Spleen (tissue), 11 donors: ENCODE measurements around the gene KHDRBS2. TPM values are rescaled to one million over a fixed set of nuclear protein-coding genes. Genes with fewer than 3 reads are reported as not detected.

ENCODE experiments used
- DNase-seq: peaks from one replicate; pipeline ENCODE4 v3.0.0-alpha.2; 2020
- H3K27ac ChIP-seq, 8 donors: fragments of 200-600 bp; sonication (generic) in 7 of 8; 1 replicate in 4 of 8; 2 replicates in 4 of 8; pipeline versions ENCODE4 v1.5.0 to v1.8.0; 2016 to 2021; ENCODE audit warnings: inconsistent platforms in 4 of 8, mild to moderate bottlenecking in 4 of 8, moderate library complexity in 1 of 8
- H3K27me3 ChIP-seq, 7 donors: fragments of 200-600 bp; sonication (generic) in 6 of 7; replicated peaks in 1 of 7; 1 replicate in 4 of 7; 2 replicates in 3 of 7; pipeline versions ENCODE4 v1.5.0 to v1.8.0; 2016 to 2021; ENCODE audit warnings: inconsistent platforms in 3 of 7, mild to moderate bottlenecking in 1 of 7
- H3K36me3 ChIP-seq, 6 donors: fragments of 200-600 bp; sonication (generic) in 5 of 6; 1 replicate in 4 of 6; 2 replicates in 2 of 6; pipeline versions ENCODE4 v1.5.0 to v1.8.0; 2016 to 2021; ENCODE audit warnings: inconsistent platforms in 2 of 6
- H3K4me1 ChIP-seq, 6 donors: fragments of 200-600 bp; sonication (generic) in 5 of 6; 1 replicate in 3 of 6; 2 replicates in 3 of 6; pipeline versions ENCODE4 v1.5.0 to v1.8.0; 2016 to 2021; ENCODE audit warnings: inconsistent platforms in 3 of 6
- H3K4me3 ChIP-seq, 8 donors: fragments of 200-600 bp; sonication (generic) in 7 of 8; 1 replicate in 4 of 8; 2 replicates in 4 of 8; pipeline versions ENCODE4 v1.5.0 to v1.8.0; 2016 to 2021; ENCODE audit warnings: inconsistent platforms in 4 of 8, mild to moderate bottlenecking in 4 of 8, moderate library complexity in 2 of 8
- H3K9me3 ChIP-seq, 8 donors: fragments of 200-600 bp; sonication (generic) in 7 of 8; 1 replicate in 4 of 8; 2 replicates in 4 of 8; pipeline versions ENCODE4 v1.5.0 to v1.8.0; 2016 to 2021; ENCODE audit warnings: inconsistent platforms in 4 of 8
- POLR2A ChIP-seq, 3 donors: fragments of 450-650 bp; IDR thresholded peaks; one replicate each; pipeline ENCODE4 v1.5.1; 2017; ENCODE audit warnings: antibody characterized with exemption in 3 of 3, mild to moderate bottlenecking in 1 of 3
- POLR2AphosphoS5 ChIP-seq, 3 donors: sonication (generic); formaldehyde crosslinking; IDR thresholded peaks; one replicate each; pipeline ENCODE4 v1.5.1; 2017; ENCODE audit warnings: antibody characterized with exemption in 3 of 3
- WGBS, 5 donors: extraction: QIAGEN DNeasy Blood & Tissue Kit in 3 of 5; methylation state at CpG; one replicate each; pipeline versions ENCODE4 v1.1.5 to v1.1.7; 2013 to 2018; 5-methylcytosine and 5-hydroxymethylcytosine counted together
- intact Hi-C: fragments of 100-400 bp; cut with DNase I; formaldehyde crosslinking; loops from one replicate; pipeline ENCODE4 v1.15.0; 2023; ENCODE audit warnings: low total_unique reads
- polyA plus RNA-seq, 3 donors: library from polyadenylated mRNA; stranded (reverse); fragments of 200-250 nt; gene quantifications; one replicate each; pipeline ENCODE4 v1.2.1, GENCODE V29; 2013
- total RNA-seq, 7 donors: library from RNA; depleted of rRNA in 3 of 7; stranded (reverse); fragments of >200 nt in 3 of 7; fragmentation: NEBNext Ultra II Directional in 4 of 7; extraction: Animal tissue kit (Norgen Biotek cat#: 25700) in 4 of 7; gene quantifications; one replicate each; pipeline versions ENCODE4 v1.1.0 to v1.2.1, GENCODE V29; 2016 to 2021
- TF ChIP-seq, protein P1 (sequence below), 11 experiments: fragments of 200-600 bp in 7 of 11; fragments of 450-650 bp in 4 of 11; sonication (generic) in 4 of 11; IDR thresholded peaks in 8 of 11; conservative IDR thresholded peaks in 3 of 11; 1 replicate in 7 of 11; 2 replicates in 4 of 11; pipeline versions ENCODE4 v1.4.0 to v1.8.0; 2016 to 2021; ENCODE audit warnings: antibody characterized with exemption in 11 of 11, inconsistent platforms in 4 of 11, mild to moderate bottlenecking in 1 of 11
- donor health status: healthy with polysubstance abuse.
- donor health status: DM: no; HTN: no; CAD: no; lungs with moderate emphysema.
- donor health status: DM: no; HTN: no; CAD: no.
- donor health status: Bipolar disorder and iron deficiency.
- donor health status: healthy.
- donor health status: DM: no; HTN: no; CAD: no.
- donor health status: DM: yes; HTN: yes; CAD: no.

The KHDRBS2 gene
- total and polyA plus RNA-seq, 10 donors = 1.0 to 11.7 (median 3.9) TPM

DNA sequence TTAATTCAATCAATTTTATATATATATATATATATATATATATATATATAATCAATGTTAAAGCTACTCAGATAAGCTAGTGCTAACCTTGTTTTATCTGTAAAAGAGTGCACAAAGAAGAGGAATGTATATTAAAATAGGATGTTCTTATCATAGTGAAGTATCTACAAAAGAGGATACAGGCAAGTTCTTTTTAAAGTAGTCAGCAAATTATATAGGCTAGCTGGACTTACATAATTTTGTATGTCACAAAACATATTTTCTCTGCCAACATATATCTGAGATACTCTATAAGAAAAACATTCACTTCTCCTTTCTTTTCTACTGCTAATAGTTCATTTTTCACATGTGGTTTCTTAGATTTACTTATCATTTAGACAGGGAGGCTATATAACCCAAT is 39.9 kb downstream of the KHDRBS2 start:
- no peak overlapping the region for H3K4me3 ChIP-seq
- H3K4me1 ChIP-seq = peaks cover 0 to 3% (median 0%) of the 10 kb centered on the region in 6 donors
- no peaks in the 10 kb centered on the region for H3K9me3 ChIP-seq
- intact Hi-C loops = no loop called here
- no peaks in the 10 kb centered on the region for H3K36me3 ChIP-seq
- no peak overlapping the region for H3K27ac ChIP-seq
- TF ChIP-seq POLR2AphosphoS5 (IDR thresholded peaks at IDR 0.05) = no peak
- TF ChIP-seq, protein P1, sequence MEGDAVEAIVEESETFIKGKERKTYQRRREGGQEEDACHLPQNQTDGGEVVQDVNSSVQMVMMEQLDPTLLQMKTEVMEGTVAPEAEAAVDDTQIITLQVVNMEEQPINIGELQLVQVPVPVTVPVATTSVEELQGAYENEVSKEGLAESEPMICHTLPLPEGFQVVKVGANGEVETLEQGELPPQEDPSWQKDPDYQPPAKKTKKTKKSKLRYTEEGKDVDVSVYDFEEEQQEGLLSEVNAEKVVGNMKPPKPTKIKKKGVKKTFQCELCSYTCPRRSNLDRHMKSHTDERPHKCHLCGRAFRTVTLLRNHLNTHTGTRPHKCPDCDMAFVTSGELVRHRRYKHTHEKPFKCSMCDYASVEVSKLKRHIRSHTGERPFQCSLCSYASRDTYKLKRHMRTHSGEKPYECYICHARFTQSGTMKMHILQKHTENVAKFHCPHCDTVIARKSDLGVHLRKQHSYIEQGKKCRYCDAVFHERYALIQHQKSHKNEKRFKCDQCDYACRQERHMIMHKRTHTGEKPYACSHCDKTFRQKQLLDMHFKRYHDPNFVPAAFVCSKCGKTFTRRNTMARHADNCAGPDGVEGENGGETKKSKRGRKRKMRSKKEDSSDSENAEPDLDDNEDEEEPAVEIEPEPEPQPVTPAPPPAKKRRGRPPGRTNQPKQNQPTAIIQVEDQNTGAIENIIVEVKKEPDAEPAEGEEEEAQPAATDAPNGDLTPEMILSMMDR (IDR thresholded peaks at IDR 0.05 in 8 of 11, conservative IDR thresholded peaks at IDR 0.05 in 3 of 11) = no peak
- no peak for TF ChIP-seq POLR2A (IDR thresholded peaks at IDR 0.05)
- no peaks in the 10 kb centered on the region for H3K27me3 ChIP-seq
- DNase-seq = no peak

GRCh38 chr6:62236784-62237183 is 49.2 kb downstream of the KHDRBS2 start:
- Histone ChIP-seq H3K4me1 (no peaks in the 10 kb centered on the region), H3K4me3 (no peak overlapping the region), H3K9me3 (peaks cover 0 to 20% (median 7%) of the 10 kb centered on the region in 8 donors), H3K27ac (no peak overlapping the region), H3K27me3 (no peaks in the 10 kb centered on the region), H3K36me3 (no peaks in the 10 kb centered on the region)
- TF ChIP-seq, protein P1 (IDR thresholded peaks at IDR 0.05 in 8 of 11, conservative IDR thresholded peaks at IDR 0.05 in 3 of 11) = no peak
- no peak for TF ChIP-seq POLR2A (IDR thresholded peaks at IDR 0.05)
- no peak for TF ChIP-seq POLR2AphosphoS5 (IDR thresholded peaks at IDR 0.05)
- 82 to 91% (median 86%) methylated on average over 5 of the region's 5 CpGs for WGBS, 5 donors
- intact Hi-C loops = no loop called here
- no peak for DNase-seq

DNA sequence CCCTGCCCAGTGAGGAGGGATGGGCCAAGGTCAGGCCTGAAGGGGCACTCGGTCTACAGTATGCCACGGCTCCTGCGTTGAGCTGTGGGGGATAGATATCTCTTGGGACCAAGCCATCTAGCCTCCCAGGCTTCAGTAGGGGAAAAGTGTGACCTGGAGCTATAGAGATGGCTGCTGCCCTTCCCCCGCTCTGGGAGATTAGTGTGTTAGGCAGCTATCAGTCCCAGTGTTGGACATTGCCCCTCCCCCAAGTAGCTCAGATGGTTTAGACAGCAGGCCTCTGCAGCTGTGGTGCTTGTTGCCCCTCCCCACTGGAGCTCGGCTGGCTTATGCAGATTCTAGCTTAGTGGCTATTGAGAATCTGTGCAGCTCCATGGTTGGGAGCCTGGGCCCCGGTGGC is 56.8 kb downstream of the KHDRBS2 start:
- DNase-seq = no peak
- no peak overlapping the region for H3K4me3 ChIP-seq
- intact Hi-C loops = no loop called here
- WGBS, 5 donors = 76 to 96% (median 92%) methylated on average over 2 to 6 of the region's 6 CpGs
- no peaks in the 10 kb centered on the region for H3K4me1 ChIP-seq
- peaks cover 0 to 68% (median 33%) of the 10 kb centered on the region in 8 donors for H3K9me3 ChIP-seq
- H3K27ac ChIP-seq = no peak overlapping the region
- no peaks in the 10 kb centered on the region for H3K36me3 ChIP-seq
- TF ChIP-seq, protein P1 (IDR thresholded peaks at IDR 0.05 in 8 of 11, conservative IDR thresholded peaks at IDR 0.05 in 3 of 11) = no peak
- TF ChIP-seq POLR2AphosphoS5 (IDR thresholded peaks at IDR 0.05) = no peak
- no peak for TF ChIP-seq POLR2A (IDR thresholded peaks at IDR 0.05)
- no peaks in the 10 kb centered on the region for H3K27me3 ChIP-seq

DNA sequence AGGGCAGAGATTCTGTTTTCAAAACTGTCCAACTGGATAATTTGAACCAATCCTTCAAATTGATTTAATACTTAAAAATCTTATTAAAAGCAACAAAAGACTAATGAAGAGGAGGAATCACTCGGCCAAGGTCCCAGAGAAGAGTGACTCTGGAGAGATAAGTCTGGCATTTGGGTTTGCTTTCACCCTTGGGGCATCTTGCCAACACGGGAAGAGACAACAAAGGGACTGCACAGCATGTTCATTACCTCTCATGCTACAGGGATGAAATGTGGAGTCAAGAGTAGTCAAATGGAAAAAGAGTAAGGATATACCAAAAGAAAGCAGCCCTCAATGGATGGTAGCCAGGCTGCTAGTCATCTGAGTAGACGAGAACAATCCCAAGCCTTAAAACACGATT is 68.2 kb downstream of the KHDRBS2 start:
- Histone ChIP-seq H3K27me3 (no peaks in the 10 kb centered on the region), H3K4me1 (no peaks in the 10 kb centered on the region), H3K4me3 (no peak overlapping the region), H3K27ac (no peak overlapping the region), H3K36me3 (no peaks in the 10 kb centered on the region), H3K9me3 (peaks cover 0 to 19% (median 11%) of the 10 kb centered on the region in 8 donors)
- WGBS, 5 donors = 69 to 83% (median 80%) methylated on average over 4 of the region's 4 CpGs
- TF ChIP-seq POLR2AphosphoS5 (IDR thresholded peaks at IDR 0.05) = no peak
- no peak for DNase-seq
- intact Hi-C loops = no loop called here

DNA sequence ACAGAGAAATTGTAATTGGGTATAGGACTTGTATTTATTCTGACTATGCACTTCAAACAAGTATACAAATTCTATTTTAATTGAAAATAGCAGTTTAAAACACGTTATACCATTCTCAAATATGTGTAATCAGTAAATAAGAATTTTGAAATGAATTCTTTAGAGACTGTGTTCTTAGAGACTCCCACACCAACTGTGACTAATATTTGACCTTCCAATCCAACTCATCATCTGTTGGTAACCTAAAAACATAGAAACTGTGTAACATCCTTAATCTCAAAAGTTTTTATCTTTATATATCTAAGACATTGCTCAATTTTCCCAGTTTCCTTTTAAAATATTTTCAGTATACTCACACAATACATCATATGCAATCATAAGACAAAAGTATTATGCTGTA is 83.9 kb downstream of the KHDRBS2 start:
- Histone ChIP-seq H3K9me3 (peaks cover 0 to 11% (median 4%) of the 10 kb centered on the region in 8 donors), H3K4me3 (no peak overlapping the region), H3K27ac (no peak overlapping the region), H3K36me3 (no peaks in the 10 kb centered on the region), H3K4me1 (no peaks in the 10 kb centered on the region), H3K27me3 (no peaks in the 10 kb centered on the region)
- WGBS, 5 donors = 40 to 86% (median 62%) methylated on average over 1 of the region's 1 CpG
- intact Hi-C loops = no loop called here
- no peak for TF ChIP-seq POLR2A (IDR thresholded peaks at IDR 0.05)
- TF ChIP-seq POLR2AphosphoS5 (IDR thresholded peaks at IDR 0.05) = no peak
- TF ChIP-seq, protein P1 (IDR thresholded peaks at IDR 0.05 in 8 of 11, conservative IDR thresholded peaks at IDR 0.05 in 3 of 11) = no peak
- no peak for DNase-seq
